ENCODE results near the gene MRO. TPM values are rescaled to one million over a fixed set of nuclear protein-coding genes. Genes with fewer than 3 reads are reported as not detected.

Gene MRO
- total and polyA plus RNA-seq, 10 of the 15 experiments (the other 5 are each of a cell fraction or from before 2014, with no cell fraction given), result 0.11 to 0.18 TPM; not detected in 8

DNA sequence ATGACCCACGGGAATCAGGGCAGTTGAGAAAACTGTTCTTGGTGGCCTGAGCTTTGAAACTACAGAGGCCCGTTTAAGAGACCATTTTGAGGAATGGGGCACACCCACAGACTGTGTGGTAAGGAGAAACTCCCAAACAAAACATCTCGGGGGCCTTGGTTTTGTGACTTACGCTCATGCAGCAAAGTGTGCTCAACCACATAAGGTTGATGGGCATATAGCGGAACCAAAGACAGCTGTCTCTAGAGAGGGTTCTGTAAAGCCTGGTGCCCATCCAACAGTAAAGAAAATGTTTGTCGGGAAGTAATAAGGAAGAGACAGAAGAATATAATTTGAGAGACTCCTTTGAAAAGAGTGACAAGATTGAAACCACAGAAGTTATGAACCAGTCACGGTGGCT lies 5.4 kb downstream of the MRO start:
- Histone ChIP-seq H3K36me3 (ENCODE audit: control insufficient read depth in 2 of 2, insufficient read depth in 2 of 2, low read length in 1 of 2) (no peaks in the 10 kb centered on the region), H3K9me3 (replicated peaks; ENCODE audit: control insufficient read depth, insufficient read depth, low read length) (no peaks in the 10 kb centered on the region), H4K20me1 (ENCODE audit: control insufficient read depth, insufficient read depth) (no peaks in the 10 kb centered on the region), H3K4me1 (ENCODE audit: control insufficient read depth, insufficient read depth, low read length) (0 out of 2 replicates have a peak, but pooled peaks cover under 1% of the 10 kb centered on the region), H3K4me2 (ENCODE audit: control insufficient read depth, insufficient read depth) (no peak overlapping the region), H3K79me2 (ENCODE audit: control insufficient read depth, insufficient read depth, low read length) (no peaks in the 10 kb centered on the region), H2AFZ (ENCODE audit: control insufficient read depth, low read depth, low read length) (no peak overlapping the region; the same call in 1 of the 2 replicates), H3K9ac (ENCODE audit: control insufficient read depth, insufficient read depth, low read length) (no peak overlapping the region), H3K27me3 (replicated peaks in 1 of 2; ENCODE audit: control insufficient read depth in 2 of 2, insufficient read depth in 2 of 2, low read length in 1 of 2) (no peaks in the 10 kb centered on the region), H3K27ac (ENCODE audit: control insufficient read depth, insufficient read depth) (no peak overlapping the region), H3K4me3 (no peak overlapping the region)
- TF ChIP-seq HDAC6 (IDR thresholded peaks at IDR 0.05; ENCODE audit: unreplicated experiment) (no peak), RBBP5 (conservative IDR thresholded peaks at IDR 0.05) (no peak), MEF2B (IDR thresholded peaks at IDR 0.05; ENCODE audit: partially characterized antibody, poor library complexity, severe bottlenecking) (no peak), HDAC2 (IDR thresholded peaks at IDR 0.05) (no peak), RAD51 (IDR thresholded peaks at IDR 0.05) (no peak), POLR2AphosphoS2 (IDR thresholded peaks at IDR 0.05; ENCODE audit: low read depth, low read length) (no peak), NBN (IDR thresholded peaks at IDR 0.05) (no peak), CHD2 (IDR thresholded peaks at IDR 0.05; ENCODE audit: borderline replicate concordance, low read depth, low read length) (no peak), ZNF24 (IDR thresholded peaks at IDR 0.05) (no peak), IKZF2 (IDR thresholded peaks at IDR 0.05) (no peak), SUPT20H (IDR thresholded peaks at IDR 0.05; ENCODE audit: borderline replicate concordance, control insufficient read depth, low read depth, low read length) (no peak)
- TF ChIP-seq, protein P1, sequence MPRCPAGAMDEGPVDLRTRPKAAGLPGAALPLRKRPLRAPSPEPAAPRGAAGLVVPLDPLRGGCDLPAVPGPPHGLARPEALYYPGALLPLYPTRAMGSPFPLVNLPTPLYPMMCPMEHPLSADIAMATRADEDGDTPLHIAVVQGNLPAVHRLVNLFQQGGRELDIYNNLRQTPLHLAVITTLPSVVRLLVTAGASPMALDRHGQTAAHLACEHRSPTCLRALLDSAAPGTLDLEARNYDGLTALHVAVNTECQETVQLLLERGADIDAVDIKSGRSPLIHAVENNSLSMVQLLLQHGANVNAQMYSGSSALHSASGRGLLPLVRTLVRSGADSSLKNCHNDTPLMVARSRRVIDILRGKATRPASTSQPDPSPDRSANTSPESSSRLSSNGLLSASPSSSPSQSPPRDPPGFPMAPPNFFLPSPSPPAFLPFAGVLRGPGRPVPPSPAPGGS (IDR thresholded peaks at IDR 0.05; ENCODE audit: borderline replicate concordance, insufficient read depth, low read depth, low read length, poor library complexity, severe bottlenecking), result no peak
- DNase-seq (ENCODE audit: low read depth, low spot score) (no peak), ATAC-seq (no peak), FAIRE-seq (no peak)
- intact Hi-C loops (cut with micrococcal nuclease; ENCODE audit: unreplicated experiment), result no loop called here
- CTCF ChIA-PET, result interaction anchor here (0.9 kb wide), 1 partner anchor 53 kb away, joined by 3 read pairs; no protein-coding TSS in a partner anchor
- SMC1A ChIA-PET (ENCODE audit: uncharacterized antibody, unreplicated experiment), result no interaction called here
- WGBS (ENCODE audit: insufficient coverage, insufficient replicate concordance, low lambda C conversion rate, missing lambda C conversion rate), result 26% methylated on average over 7 of the region's 7 CpGs
- POLR2A ChIA-PET, result interaction anchor here (0.5 to 0.7 kb wide), 3 partner anchors 14 to 240 kb away, joined by 3 to 6 read pairs (median 3); no protein-coding TSS in a partner anchor
- RAD21 ChIA-PET (ENCODE audit: unreplicated experiment), result no interaction called here
- BruUV-seq (replicated peaks), result no TSS peak
- in situ Hi-C loops (cut with MboI), result loop anchor here (10.0 kb wide), 1 partner anchor 230 kb away; no protein-coding TSS in a partner anchor
